NCI-H146 (cell line): ENCODE data around the gene NR3C2.

ENCODE experiments used
- DNase-seq: peaks from one replicate; lab custom pipeline; 2025; lab: John Stamatoyannopoulos, UW

Gene NR3C2

DNA sequence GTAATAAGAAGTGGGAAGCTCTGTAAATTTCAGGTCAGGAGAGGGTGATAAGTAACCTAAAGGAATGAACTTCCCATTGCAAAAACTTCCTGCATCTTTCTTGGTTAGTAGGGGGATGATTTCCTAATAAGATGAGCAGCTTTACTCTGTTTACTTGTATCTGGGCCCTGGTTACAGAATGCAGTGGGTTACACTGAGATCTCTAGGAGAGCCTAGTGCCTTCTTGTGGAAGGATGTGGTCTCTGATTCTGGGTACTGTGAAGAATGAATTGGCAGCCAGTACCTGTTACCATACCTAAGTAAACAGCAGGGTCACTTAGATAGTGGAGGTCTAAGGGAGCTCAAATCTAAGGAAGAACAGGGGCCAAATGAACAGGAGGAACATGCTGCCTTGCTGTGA is 389.8 kb downstream of the NR3C2 start:
- DNase-seq: no peak

DNA sequence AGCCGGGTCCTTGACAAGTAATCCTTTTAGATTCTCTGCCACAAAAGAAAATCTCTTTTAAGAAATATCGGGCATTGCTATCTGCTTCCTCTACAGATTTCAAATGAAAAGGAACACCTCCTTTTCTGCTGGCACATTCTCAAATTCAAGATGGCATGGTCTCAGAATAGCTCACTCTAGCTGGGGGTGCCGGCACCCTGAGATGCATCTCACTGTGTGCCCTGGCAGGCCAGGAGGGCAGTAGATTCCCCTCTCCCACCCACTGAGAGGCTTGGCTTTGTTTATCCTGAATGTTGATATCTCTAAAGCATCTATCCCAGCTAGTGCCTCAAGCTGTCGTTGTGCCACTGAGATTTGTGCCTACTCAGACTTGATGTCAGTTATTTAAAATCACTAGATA is 390.8 kb downstream of the NR3C2 start:
- DNase-seq: no peak

DNA sequence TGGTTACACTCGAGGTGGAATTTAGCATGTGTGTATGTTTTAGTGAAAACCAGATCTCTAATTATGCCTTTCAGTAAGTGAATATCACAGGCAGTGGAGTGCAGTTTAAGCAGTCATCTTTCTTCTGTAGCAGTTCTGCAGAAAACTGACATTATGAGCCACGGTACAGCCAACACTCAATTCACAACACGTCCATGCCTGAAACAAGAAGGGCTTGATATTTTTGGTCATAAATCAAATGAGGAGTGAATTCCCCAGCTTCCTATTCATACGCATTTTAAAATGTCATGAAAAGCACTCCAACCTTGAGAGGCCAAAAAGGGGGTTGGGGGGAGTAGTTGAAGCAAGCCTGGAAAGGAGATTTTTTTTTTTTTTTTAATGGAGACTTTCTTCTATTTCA is 393.6 kb downstream of the NR3C2 start:
- no peak for DNase-seq

DNA sequence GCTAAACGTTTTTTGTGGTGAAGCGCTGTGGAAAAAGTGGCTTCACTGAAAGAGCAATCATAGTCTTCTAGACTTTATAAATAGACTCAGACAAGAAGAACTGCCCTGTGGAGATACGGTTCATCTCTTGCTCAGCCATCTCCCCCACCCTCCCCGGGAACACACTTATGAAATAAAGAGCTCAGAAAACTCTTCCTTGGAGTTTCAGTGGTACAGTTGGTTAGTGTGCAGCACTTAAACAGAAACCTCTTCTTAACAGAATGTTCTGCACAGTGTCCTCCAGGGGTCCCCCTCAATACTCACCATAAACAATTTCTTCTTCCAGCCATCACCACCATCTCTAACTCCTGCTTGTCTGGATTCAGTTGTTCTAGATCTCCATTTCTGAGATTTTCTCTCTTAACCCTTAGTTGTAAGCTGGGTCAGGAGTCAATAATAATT is 397.3 kb downstream of the NR3C2 start:
- no peak for DNase-seq

DNA sequence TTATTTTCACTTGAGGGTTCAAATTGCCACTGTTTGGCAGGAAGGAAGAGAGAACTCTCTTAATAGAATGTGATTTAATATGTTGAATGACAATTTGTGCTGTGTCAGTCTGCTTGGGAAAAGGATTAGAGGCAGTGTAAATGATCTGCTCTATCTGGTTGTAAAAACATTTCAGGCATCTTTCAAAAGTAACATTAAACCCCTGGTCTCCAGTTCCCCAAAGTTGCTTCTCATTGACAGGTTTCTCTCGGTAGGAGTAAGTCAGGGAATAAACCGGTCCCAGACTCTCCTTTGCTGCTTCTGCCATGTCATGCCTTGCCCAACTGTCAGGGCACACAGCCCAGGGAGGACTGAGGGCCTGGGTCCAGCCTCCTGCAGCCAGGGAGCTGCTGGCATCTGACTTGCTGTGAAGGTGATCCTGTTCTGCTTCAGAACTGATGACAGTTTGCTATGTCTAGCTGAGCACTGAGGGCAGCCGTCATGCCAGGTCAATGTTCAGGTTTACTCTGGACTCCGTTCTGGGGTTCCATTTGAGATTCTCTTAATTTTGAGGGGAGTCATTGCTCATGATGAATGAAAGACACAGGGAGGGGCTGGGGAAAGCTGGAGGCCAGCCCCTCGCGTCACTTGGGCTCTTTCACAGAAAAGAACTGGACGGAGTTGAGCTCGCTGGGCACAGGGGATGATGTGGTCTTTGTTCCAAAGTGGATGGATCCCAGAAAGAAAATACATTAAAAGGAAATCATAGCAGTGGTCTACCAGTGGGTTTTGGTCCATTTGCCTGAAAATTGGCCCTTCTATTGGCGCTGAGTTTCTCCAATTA is 397.9 kb downstream of the NR3C2 start:
- DNase-seq: no peak

DNA sequence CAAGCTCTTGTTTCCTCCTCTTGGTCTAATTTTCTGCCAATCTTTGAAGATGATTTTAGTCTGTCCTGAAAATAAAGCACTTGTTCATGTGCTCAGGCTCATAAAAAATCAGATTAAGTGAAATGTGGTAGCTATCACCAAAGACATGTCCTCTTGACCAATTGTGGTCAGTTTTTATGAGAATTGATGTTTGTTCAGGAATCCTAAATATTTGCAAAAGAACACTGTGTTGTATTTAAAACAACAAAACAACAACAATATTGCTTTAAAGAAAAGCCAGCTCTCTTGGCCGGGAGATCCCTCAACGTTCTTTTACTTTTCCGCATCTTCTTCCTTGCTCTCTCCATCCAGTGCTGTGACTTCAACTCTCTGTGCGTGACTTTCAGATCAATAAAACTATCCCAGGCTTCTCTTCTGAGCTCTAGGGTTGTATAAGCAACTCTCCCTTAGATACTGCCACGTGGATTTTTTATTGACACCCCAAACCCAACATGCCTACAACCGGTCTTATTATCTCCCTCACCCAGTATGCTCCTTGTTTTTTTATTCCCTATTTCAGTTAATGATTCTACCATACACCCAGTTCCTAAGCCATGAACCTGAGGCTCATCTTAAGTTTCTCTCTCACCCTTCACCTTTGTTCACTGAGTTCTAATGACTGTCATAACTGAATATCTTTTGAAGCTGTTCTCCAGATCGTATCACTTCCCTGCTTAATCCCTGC is 400.4 kb downstream of the NR3C2 start:
- no peak for DNase-seq

DNA sequence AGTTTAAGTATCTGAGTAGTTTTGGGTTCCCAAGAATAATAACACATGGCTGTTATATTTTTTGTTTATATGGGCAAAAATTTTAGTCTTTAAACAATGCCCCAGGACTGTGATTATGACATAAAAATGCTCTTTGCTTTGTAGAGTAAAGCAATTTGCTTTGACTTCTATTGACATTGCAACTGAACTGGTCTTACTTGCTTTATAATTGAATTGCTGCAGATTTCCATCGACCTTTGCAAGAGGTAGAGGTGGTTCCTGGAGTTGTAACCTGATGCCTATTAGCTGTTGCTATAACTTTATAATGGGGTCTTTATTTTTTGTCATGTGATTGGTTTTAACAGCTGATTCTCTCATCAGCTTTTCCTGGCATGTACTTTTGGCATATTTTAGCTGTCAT is 407.4 kb downstream of the NR3C2 start:
- no peak for DNase-seq

DNA sequence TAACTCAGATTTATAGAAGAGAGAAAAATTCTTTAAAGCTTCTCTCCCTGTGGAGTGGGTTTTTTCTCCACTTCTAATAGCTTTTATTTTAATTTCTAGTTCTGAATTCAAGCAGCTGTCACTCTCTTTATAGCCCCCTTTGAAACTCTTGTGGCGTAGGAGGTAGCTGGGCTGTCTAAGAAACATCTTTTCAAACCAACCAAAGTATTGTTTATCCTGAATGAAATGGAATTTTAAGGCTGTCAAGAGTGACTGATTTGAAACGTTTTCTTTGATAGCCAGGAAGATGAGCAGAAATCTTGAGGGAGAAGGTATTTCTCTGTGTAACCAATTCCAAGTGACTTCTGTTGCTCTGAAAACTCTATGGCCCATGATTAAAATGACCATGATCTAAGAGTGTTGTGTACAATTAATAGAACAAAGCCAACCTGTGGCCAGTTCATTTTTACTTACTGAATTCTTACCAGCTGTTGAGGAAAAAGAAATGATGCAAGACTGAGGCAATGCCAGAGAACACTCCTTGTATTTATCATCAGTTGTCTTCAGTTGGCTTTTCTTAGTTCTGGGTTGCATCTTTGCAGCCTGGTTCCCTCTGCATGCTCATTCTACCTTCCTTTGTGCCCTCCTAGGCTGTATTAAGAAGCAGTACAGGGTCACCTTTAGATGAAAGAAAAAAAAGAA is 411.9 kb downstream of the NR3C2 start:
- no peak for DNase-seq

DNA sequence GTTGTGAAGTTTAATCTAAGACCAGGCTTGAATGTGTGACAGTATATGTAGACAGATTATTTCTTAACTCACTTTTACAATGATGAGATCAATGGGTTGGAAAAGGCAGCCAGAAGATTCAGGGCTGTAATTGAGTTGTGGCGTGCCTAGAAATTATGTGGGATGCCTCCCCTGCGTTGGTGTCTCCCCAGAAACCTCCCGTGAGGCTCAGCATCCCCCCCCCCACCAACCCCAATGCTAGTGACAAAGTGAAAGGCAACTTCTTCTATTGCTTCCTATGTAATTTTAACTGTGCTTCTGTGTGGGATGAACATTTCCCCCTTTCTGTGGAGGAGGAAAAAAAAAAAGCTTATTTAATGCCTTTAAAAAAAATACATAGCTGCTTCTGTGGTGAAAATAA is 412.4 kb downstream of the NR3C2 start:
- DNase-seq: no peak
